ENCODE data around the gene ULK1. TPM values are rescaled to one million over a fixed set of nuclear protein-coding genes. Genes with fewer than 3 reads are reported as not detected.

The ULK1 gene
- total RNA-seq, 4 donors from 2014 or later: 17.5 to 140 (median 28.0) TPM

GRCh38 chr12:131901431-131902331 is 7.3 kb downstream of the ULK1 start:
- no peak for DNase-seq
- in situ Hi-C loops (cut with MboI; ENCODE audit: low pct_ligation_motif_present in 1 of 4, low pct_unique_long_range_greater_than_20kb in 1 of 4, low sequenced_read_pairs in 3 of 4) (no loop called here), intact Hi-C loops (cut with DNase I; ENCODE audit: low total_unique reads) (no loop called here)
- H3K9me3 ChIP-seq: no peaks in the 10 kb centered on the region
- H3K27me3 ChIP-seq: no peaks in the 10 kb centered on the region
- WGBS, 2 donors (ENCODE audit: low coverage in 1 of 2): 71 to 100% methylated on average over 3 to 30 of the region's 30 CpGs
- no peak overlapping the region for H3K4me3 ChIP-seq
- H3K27ac ChIP-seq: no peak overlapping the region
- peaks cover 17 to 24% (median 22%) of the 10 kb centered on the region in 4 donors for H3K4me1 ChIP-seq
- no peaks in the 10 kb centered on the region for H3K36me3 ChIP-seq
- TF ChIP-seq CTCF (IDR thresholded peaks at IDR 0.05): no peak
- no peak for TF ChIP-seq POLR2AphosphoS5 (IDR thresholded peaks at IDR 0.05)
- TF ChIP-seq POLR2A (IDR thresholded peaks at IDR 0.05): no peak
- no peak for TF ChIP-seq EP300 (IDR thresholded peaks at IDR 0.05; ENCODE audit: low read depth)

GRCh38 chr12:131902332-131903241 is 8.2 kb downstream of the ULK1 start:
- H3K27ac ChIP-seq: no peak overlapping the region
- 84% methylated on average over 23 of the region's 25 CpGs; no CpG with 5 or more reads in 1 of the 2 donors for WGBS, 2 donors (ENCODE audit: low coverage in 1 of 2)
- no peaks in the 10 kb centered on the region for H3K27me3 ChIP-seq
- TF ChIP-seq CTCF (IDR thresholded peaks at IDR 0.05): no peak
- no peak for TF ChIP-seq POLR2A (IDR thresholded peaks at IDR 0.05)
- TF ChIP-seq EP300 (IDR thresholded peaks at IDR 0.05; ENCODE audit: low read depth): no peak
- TF ChIP-seq POLR2AphosphoS5 (IDR thresholded peaks at IDR 0.05): no peak
- H3K9me3 ChIP-seq: no peaks in the 10 kb centered on the region
- no peaks in the 10 kb centered on the region for H3K36me3 ChIP-seq
- DNase-seq: no peak
- H3K4me1 ChIP-seq: peaks cover 13 to 17% (median 14%) of the 10 kb centered on the region in 4 donors
- in situ Hi-C loops (cut with MboI; ENCODE audit: low pct_ligation_motif_present in 1 of 4, low pct_unique_long_range_greater_than_20kb in 1 of 4, low sequenced_read_pairs in 3 of 4): no loop called here
- no peak overlapping the region for H3K4me3 ChIP-seq
- intact Hi-C loops (cut with DNase I; ENCODE audit: low total_unique reads): no loop called here

GRCh38 chr12:131903270-131904255 is 9.1 kb downstream of the ULK1 start:
- 84% methylated on average over 12 of the region's 13 CpGs; no CpG with 5 or more reads in 1 of the 2 donors for WGBS, 2 donors (ENCODE audit: low coverage in 1 of 2)
- no peak overlapping the region for H3K27ac ChIP-seq

More at GRCh38 chr12:131903270-131904255, 9.1 kb downstream of the ULK1 start:
- TF ChIP-seq POLR2AphosphoS5 (IDR thresholded peaks at IDR 0.05) (no peak), EP300 (IDR thresholded peaks at IDR 0.05; ENCODE audit: low read depth) (no peak), POLR2A (IDR thresholded peaks at IDR 0.05) (no peak), CTCF (IDR thresholded peaks at IDR 0.05) (no peak)
- H3K27me3 ChIP-seq: no peaks in the 10 kb centered on the region
- intact Hi-C loops (cut with DNase I; ENCODE audit: low total_unique reads) (no loop called here), in situ Hi-C loops (cut with MboI; ENCODE audit: low pct_ligation_motif_present in 1 of 4, low pct_unique_long_range_greater_than_20kb in 1 of 4, low sequenced_read_pairs in 3 of 4) (no loop called here)
- no peak for DNase-seq
- no peaks in the 10 kb centered on the region for H3K9me3 ChIP-seq
- no peak overlapping the region for H3K4me3 ChIP-seq
- peaks cover 0 to 2% (median 0%) of the 10 kb centered on the region in 4 donors for H3K36me3 ChIP-seq
- peaks cover 13 to 17% (median 14%) of the 10 kb centered on the region in 4 donors for H3K4me1 ChIP-seq
